ENCODE results near the gene R3HDM2.

DNA sequence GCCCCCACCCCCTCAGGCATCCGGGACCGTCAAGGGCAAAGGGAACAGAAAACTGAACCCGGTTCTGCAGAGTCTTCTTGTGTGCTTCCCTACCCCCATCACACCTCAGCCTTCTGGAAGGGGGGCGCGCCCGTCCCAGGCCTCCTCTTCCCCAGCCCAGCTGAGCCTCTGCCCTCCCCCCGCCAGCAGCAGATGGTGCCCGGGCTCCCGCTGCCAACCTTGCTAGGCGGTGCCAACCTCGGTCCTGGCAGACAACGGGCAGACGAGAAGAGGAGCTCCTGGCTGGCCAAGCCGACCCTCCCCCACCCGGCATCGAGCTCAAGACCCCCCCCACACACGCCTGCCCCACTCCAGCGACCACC lies 188.5 kb downstream of the R3HDM2 start:
- TF ChIP-seq, protein P1, sequence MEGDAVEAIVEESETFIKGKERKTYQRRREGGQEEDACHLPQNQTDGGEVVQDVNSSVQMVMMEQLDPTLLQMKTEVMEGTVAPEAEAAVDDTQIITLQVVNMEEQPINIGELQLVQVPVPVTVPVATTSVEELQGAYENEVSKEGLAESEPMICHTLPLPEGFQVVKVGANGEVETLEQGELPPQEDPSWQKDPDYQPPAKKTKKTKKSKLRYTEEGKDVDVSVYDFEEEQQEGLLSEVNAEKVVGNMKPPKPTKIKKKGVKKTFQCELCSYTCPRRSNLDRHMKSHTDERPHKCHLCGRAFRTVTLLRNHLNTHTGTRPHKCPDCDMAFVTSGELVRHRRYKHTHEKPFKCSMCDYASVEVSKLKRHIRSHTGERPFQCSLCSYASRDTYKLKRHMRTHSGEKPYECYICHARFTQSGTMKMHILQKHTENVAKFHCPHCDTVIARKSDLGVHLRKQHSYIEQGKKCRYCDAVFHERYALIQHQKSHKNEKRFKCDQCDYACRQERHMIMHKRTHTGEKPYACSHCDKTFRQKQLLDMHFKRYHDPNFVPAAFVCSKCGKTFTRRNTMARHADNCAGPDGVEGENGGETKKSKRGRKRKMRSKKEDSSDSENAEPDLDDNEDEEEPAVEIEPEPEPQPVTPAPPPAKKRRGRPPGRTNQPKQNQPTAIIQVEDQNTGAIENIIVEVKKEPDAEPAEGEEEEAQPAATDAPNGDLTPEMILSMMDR (conservative IDR thresholded peaks at IDR 0.05 in 1 of 2, IDR thresholded peaks at IDR 0.05 in 1 of 2; ENCODE audit: extremely low read depth in 1 of 2, insufficient read depth in 1 of 2, low read depth in 1 of 2, low read length in 2 of 2) = no peak
- no peak for TF ChIP-seq EZH2 (IDR thresholded peaks at IDR 0.05; ENCODE audit: borderline replicate concordance, low read length)

All from mammary epithelial cell (primary cell).